Activated CD8-positive, alpha-beta memory T cell treated with anti-CD3 and anti-CD28 coated beads, Interleukin-2, amount 10 ng/mL, durations not matched to agents 7 days and 5 days (primary cell): Measurements from ENCODE around the gene UPK1B. TPM values are rescaled to one million over a fixed set of nuclear protein-coding genes. Genes with fewer than 3 reads are reported as not detected.

Experiments
- ATAC-seq: fragments of 150-1000 bp; cut with Tn5 transposase; one replicate; pipeline ENCODE4 v1.10.0; 2021; ENCODE audit warnings: moderate library complexity
- CTCF ChIA-PET: fragments of 350-600 bp; sonication (Branson Sonifier 250); formaldehyde crosslinking; loops from one replicate; lab custom pipeline; 2021; ENCODE audit warnings: antibody characterized with exemption; lab: Charles Lee
- DNase-seq: peaks from one replicate; pipeline ENCODE4 v3.0.0-alpha.2; 2020
- H3K27ac Mint-ChIP-seq: one replicate; pipeline ENCODE4 v1.8.0; 2021; ENCODE audit warnings: mild to moderate bottlenecking, mixed read lengths
- H3K27me3 Mint-ChIP-seq: one replicate; pipeline ENCODE4 v1.8.0; 2021; ENCODE audit warnings: mixed read lengths
- H3K36me3 Mint-ChIP-seq: one replicate; pipeline ENCODE4 v1.8.0; 2021; ENCODE audit warnings: mild to moderate bottlenecking, mixed read lengths
- H3K4me1 Mint-ChIP-seq: one replicate; pipeline ENCODE4 v1.8.0; 2021; ENCODE audit warnings: mixed read lengths
- H3K4me3 Mint-ChIP-seq: one replicate; pipeline ENCODE4 v1.8.0; 2021; ENCODE audit warnings: mild to moderate bottlenecking, moderate library complexity, mixed read lengths
- H3K9me3 Mint-ChIP-seq: one replicate; pipeline ENCODE4 v1.8.0; 2022; ENCODE audit warnings: low read depth, mixed read lengths
- total RNA-seq, 2 experiments: library from RNA; stranded (reverse); gene quantifications; one replicate each; pipeline ENCODE4 v1.2.3, GENCODE V29; 2021

Gene UPK1B
- total RNA-seq, 2 experiments from 2014 or later, result not detected

DNA sequence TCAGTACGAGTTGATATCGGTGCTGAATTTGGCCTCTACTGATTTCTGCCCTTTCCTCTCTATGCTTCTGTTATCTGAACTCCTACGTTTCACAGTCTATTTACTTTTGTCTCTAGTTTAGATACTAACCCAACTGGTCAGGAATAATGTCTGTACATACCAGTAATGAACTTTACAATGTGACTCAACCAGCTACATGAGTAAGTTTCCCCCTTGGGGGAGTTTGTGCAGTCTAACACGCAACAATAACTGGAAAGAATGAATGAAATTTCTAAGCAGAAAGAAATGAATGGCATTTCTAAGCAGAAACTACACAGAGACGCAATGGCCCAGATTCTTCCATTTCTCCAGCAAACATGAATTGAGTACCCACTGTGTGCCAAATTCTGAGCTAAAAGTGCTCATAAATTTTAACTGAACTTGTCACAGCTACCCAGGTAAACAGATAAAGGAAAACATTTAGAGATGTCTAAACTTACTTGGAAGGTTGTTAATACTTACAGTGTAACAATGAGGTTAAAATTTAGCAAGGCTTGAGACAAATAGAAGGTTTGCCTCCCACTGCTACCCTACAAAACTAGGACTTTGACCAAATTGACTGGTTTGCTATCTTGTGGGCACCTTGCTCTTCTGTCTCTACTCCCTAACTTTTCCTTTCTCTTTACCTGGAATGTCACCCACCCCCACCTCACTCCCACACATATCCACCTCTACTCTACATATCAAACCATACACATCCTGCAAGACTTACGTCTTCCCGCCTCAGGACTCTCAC, 11.6 kb downstream of the UPK1B start:
- Mint-ChIP-seq H3K4me1 (no peaks in the 10 kb centered on the region), H3K4me3 (no peak overlapping the region), H3K9me3 (no peaks in the 10 kb centered on the region), H3K27me3 (peaks cover 2% of the 10 kb centered on the region), H3K27ac (no peak overlapping the region), H3K36me3 (no peaks in the 10 kb centered on the region)
- ATAC-seq (no peak), DNase-seq (no peak)
- CTCF ChIA-PET, result no interaction called here

- H3K27me3 Mint-ChIP-seq, result peaks cover 2% of the 10 kb centered on the region
- CTCF ChIA-PET, result no interaction called here
Observed at GRCh38 chr3:119187266-119187665, 13.9 kb downstream of the UPK1B start.

DNA sequence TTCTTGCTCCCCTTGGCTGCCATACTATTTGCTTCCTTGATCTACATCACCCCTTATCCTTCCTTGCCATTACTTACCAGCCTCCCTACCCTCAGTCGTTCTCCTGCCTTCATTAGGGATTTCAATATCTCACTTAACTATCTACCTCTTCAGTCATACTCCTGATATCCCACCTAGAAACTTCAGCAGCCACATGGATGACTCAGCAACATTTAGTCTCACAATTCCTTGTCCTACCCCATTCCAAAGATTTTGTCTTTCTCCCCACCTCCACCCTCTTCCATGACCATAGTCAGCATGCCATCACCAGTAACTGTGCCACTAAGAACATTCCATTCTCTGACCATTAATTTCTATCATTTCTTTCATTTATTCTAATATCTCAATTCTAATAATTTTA, 18.4 kb downstream of the UPK1B start:
- Mint-ChIP-seq H3K27ac (no peak overlapping the region), H3K9me3 (no peaks in the 10 kb centered on the region), H3K36me3 (no peaks in the 10 kb centered on the region), H3K27me3 (no peaks in the 10 kb centered on the region), H3K4me1 (no peaks in the 10 kb centered on the region), H3K4me3 (no peak overlapping the region)
- DNase-seq, result no peak
- ATAC-seq, result no peak
- CTCF ChIA-PET, result no interaction called here

More at GRCh38 chr3:119187266-119187665, 13.9 kb downstream of the UPK1B start:
- no peak for DNase-seq
- H3K27ac Mint-ChIP-seq, result no peak overlapping the region
- no peaks in the 10 kb centered on the region for H3K36me3 Mint-ChIP-seq
- H3K4me3 Mint-ChIP-seq, result no peak overlapping the region
- no peak for ATAC-seq
- no peaks in the 10 kb centered on the region for H3K4me1 Mint-ChIP-seq
- H3K9me3 Mint-ChIP-seq, result no peaks in the 10 kb centered on the region

GRCh38 chr3:119194237-119195150, 21.1 kb downstream of the UPK1B start:
- Mint-ChIP-seq H3K4me1 (no peaks in the 10 kb centered on the region), H3K9me3 (no peaks in the 10 kb centered on the region), H3K27ac (no peak overlapping the region), H3K27me3 (no peaks in the 10 kb centered on the region), H3K4me3 (no peak overlapping the region), H3K36me3 (no peaks in the 10 kb centered on the region)
- DNase-seq (no peak), ATAC-seq (no peak)
- CTCF ChIA-PET, result no interaction called here

- no peaks in the 10 kb centered on the region for H3K36me3 Mint-ChIP-seq
- no peak overlapping the region for H3K27ac Mint-ChIP-seq
- CTCF ChIA-PET, result no interaction called here
- no peak overlapping the region for H3K4me3 Mint-ChIP-seq
- no peaks in the 10 kb centered on the region for H3K4me1 Mint-ChIP-seq
- H3K27me3 Mint-ChIP-seq, result no peaks in the 10 kb centered on the region
- ATAC-seq (no peak), DNase-seq (no peak)
- H3K9me3 Mint-ChIP-seq, result no peaks in the 10 kb centered on the region
Observed at GRCh38 chr3:119195151-119195476, 21.7 kb downstream of the UPK1B start.

DNA sequence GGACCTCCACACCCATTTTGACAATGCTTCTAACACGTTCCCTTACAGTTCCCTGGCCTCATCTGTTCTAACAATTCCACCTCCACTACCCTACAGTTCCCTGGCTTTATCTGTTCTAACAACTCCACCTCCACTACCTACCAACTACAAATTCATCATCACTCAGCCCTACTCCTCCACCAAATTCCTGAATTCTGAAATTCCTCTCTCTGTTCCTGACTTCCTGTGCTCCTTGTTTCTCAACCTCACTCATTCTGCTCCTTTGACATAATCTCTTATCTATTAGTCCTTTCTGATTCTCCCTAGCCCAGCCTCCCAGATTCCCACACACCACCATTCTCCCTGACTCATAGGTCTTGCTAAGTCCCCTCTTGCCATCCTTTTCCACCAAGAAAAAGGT, 22.5 kb downstream of the UPK1B start:
- H3K36me3 Mint-ChIP-seq, result no peaks in the 10 kb centered on the region
- no peak for DNase-seq
- H3K9me3 Mint-ChIP-seq, result no peaks in the 10 kb centered on the region
- no peak for ATAC-seq
- H3K27ac Mint-ChIP-seq, result no peak overlapping the region
- CTCF ChIA-PET, result no interaction called here
- no peak overlapping the region for H3K4me3 Mint-ChIP-seq
- no peaks in the 10 kb centered on the region for H3K27me3 Mint-ChIP-seq
- no peaks in the 10 kb centered on the region for H3K4me1 Mint-ChIP-seq

DNA sequence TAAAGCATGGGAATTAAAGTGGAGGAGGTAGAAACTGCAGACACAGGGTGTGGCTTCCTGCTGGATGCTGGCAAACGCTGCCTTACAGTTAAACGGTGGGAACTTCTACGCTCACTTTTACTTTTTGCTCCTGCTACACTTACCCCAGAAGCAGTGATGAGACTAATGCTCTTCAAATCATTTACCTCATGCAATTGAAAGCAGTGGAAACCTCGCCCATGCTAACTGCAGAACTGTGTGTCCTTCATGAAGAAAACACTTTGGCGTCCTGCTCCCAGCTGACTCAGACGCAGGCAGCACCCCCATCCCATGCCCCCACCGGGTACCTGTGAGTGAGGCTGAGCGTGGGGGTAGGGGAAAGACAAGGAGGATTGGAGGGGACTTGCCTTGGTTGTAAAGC, 31.8 kb downstream of the UPK1B start:
- peaks cover 4% of the 10 kb centered on the region for H3K36me3 Mint-ChIP-seq
- DNase-seq (no peak), ATAC-seq (no peak)
- CTCF ChIA-PET, result no interaction called here
- H3K27ac Mint-ChIP-seq, result no peak overlapping the region
- no peaks in the 10 kb centered on the region for H3K27me3 Mint-ChIP-seq
- no peak overlapping the region for H3K4me3 Mint-ChIP-seq
- peaks cover 7% of the 10 kb centered on the region for H3K4me1 Mint-ChIP-seq
- H3K9me3 Mint-ChIP-seq, result no peaks in the 10 kb centered on the region

DNA sequence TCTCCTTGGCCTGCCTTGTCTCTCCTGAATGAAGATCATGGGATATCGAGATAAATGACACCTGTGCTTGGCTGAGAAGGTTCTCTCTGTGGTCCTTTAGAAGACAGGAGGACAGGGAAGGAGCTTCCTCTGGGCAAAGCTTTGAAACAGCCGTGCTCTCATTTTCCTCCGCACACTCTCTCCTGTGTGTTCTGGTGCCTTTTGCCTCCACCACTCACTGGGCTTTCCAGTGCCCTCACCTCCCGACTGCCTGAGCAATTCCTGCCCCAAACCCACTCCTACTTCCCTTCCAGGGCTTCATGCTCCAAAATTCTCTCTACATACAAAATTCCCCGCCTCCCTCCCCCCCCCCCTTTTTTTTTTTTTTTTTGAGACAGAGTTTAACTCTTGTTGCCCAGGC, 32.3 kb downstream of the UPK1B start:
- H3K27me3 Mint-ChIP-seq, result no peaks in the 10 kb centered on the region
- H3K4me1 Mint-ChIP-seq, result peaks cover 7% of the 10 kb centered on the region
- no peak for DNase-seq
- no peak for ATAC-seq
- CTCF ChIA-PET, result no interaction called here
- peaks cover 8% of the 10 kb centered on the region for H3K36me3 Mint-ChIP-seq
- no peak overlapping the region for H3K4me3 Mint-ChIP-seq
- no peaks in the 10 kb centered on the region for H3K9me3 Mint-ChIP-seq
- no peak overlapping the region for H3K27ac Mint-ChIP-seq

- DNase-seq (no peak), ATAC-seq (no peak)
- H3K9me3 Mint-ChIP-seq, result no peaks in the 10 kb centered on the region
- CTCF ChIA-PET, result no interaction called here
- H3K4me1 Mint-ChIP-seq, result peaks cover 7% of the 10 kb centered on the region
- H3K36me3 Mint-ChIP-seq, result peaks cover 12% of the 10 kb centered on the region
- H3K27ac Mint-ChIP-seq, result no peak overlapping the region
- no peak overlapping the region for H3K4me3 Mint-ChIP-seq
- no peaks in the 10 kb centered on the region for H3K27me3 Mint-ChIP-seq
Observed at GRCh38 chr3:119206611-119207511, 33.5 kb downstream of the UPK1B start.

GRCh38 chr3:119207512-119207875, 34.1 kb downstream of the UPK1B start:
- H3K27ac Mint-ChIP-seq, result no peak overlapping the region
- H3K27me3 Mint-ChIP-seq, result no peaks in the 10 kb centered on the region
- ATAC-seq, result no peak
- CTCF ChIA-PET, result no interaction called here
- no peaks in the 10 kb centered on the region for H3K9me3 Mint-ChIP-seq
- H3K4me1 Mint-ChIP-seq, result peaks cover 7% of the 10 kb centered on the region
- peaks cover 18% of the 10 kb centered on the region for H3K36me3 Mint-ChIP-seq
- DNase-seq, result no peak
- no peak overlapping the region for H3K4me3 Mint-ChIP-seq

GRCh38 chr3:119211193-119211592, 37.8 kb downstream of the UPK1B start:
- Mint-ChIP-seq H3K27ac (no peak overlapping the region), H3K4me3 (no peak overlapping the region), H3K27me3 (no peaks in the 10 kb centered on the region), H3K36me3 (peaks cover 41% of the 10 kb centered on the region), H3K4me1 (peaks cover 7% of the 10 kb centered on the region), H3K9me3 (no peaks in the 10 kb centered on the region)
- no peak for DNase-seq
- CTCF ChIA-PET, result interaction anchor here (2.5 kb wide), 1 partner anchor 30 kb away, joined by 9 read pairs; no protein-coding TSS in a partner anchor
- no peak for ATAC-seq

DNA sequence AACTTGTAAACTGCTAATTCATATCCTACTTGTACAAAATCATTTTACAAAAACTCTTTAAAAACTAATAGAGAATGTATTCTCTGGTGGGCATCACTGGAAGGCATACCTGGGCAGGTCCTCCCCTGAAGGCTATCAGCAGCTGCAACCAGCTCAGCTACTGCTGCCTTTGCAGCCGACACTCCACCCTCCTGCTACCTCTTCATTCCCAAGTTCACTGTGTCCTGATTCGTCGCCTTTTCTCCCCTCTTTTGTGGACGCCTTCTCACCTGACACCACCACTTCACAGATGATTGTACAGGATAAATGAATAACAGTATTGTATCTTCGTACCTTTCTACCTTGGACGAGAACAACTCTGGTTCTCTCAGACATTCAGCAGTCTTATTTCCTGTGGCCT, 38.4 kb downstream of the UPK1B start:
- Mint-ChIP-seq H3K4me1 (peaks cover 7% of the 10 kb centered on the region), H3K27me3 (no peaks in the 10 kb centered on the region), H3K9me3 (no peaks in the 10 kb centered on the region), H3K27ac (no peak overlapping the region), H3K4me3 (no peak overlapping the region), H3K36me3 (peaks cover 41% of the 10 kb centered on the region)
- DNase-seq, result no peak
- ATAC-seq, result no peak
- CTCF ChIA-PET, result interaction anchor here (2.5 kb wide), 1 partner anchor 30 kb away, joined by 9 read pairs; no protein-coding TSS in a partner anchor

- no peak overlapping the region for H3K4me3 Mint-ChIP-seq
- H3K27me3 Mint-ChIP-seq, result no peaks in the 10 kb centered on the region
- peaks cover 12% of the 10 kb centered on the region for H3K4me1 Mint-ChIP-seq
- CTCF ChIA-PET, result interaction anchor here (1.2 to 2.4 kb wide), 2 partner anchors 22 to 334 kb away, joined by 3 to 13 read pairs; partner anchors contain the start of gene B4GALT4
- peak overlapping the region; percentile 66 for H3K27ac Mint-ChIP-seq
- DNase-seq (peak; percentile 44), ATAC-seq (peak; percentile 80)
- peaks cover 41% of the 10 kb centered on the region for H3K36me3 Mint-ChIP-seq
- no peaks in the 10 kb centered on the region for H3K9me3 Mint-ChIP-seq
Observed at GRCh38 chr3:119219069-119219468, 45.7 kb downstream of the UPK1B start.
